K562 (cell line): Measurements from ENCODE around the gene ZFP62. TPM values are rescaled to one million over a fixed set of nuclear protein-coding genes. Genes with fewer than 3 reads are reported as not detected.

Experiments used
- ATF3 ChIP-seq, 2 experiments: fragments of 450-650 bp in 1 of 2; sonication (generic) in 1 of 2; formaldehyde crosslinking in 1 of 2; IDR thresholded peaks in 1 of 2; conservative IDR thresholded peaks in 1 of 2; 2 replicates each; pipeline versions ENCODE4 v1.6.1 to v1.8.1; 2016 to 2023; ENCODE audit warnings: mild to moderate bottlenecking in 2 of 2, moderate library complexity in 2 of 2, inconsistent platforms in 1 of 2, missing genetic modification reagents in 1 of 2
- ATF7 ChIP-seq: fragments of 450-650 bp; IDR thresholded peaks from 2 replicates; pipeline ENCODE4 v1.7.1; 2014; ENCODE audit warnings: mild to moderate bottlenecking, moderate library complexity
- CBX1 ChIP-seq: sonication (generic); IDR thresholded peaks from 2 replicates; pipeline ENCODE4 v1.6.1; 2016; ENCODE audit warnings: antibody characterized with exemption, low read depth, mild to moderate bottlenecking
- CREB3L1 ChIP-seq: fragments of 450-650 bp; IDR thresholded peaks from 2 replicates; pipeline ENCODE4 v1.6.1; 2014; ENCODE audit warnings: low read depth, mild to moderate bottlenecking, moderate library complexity, borderline replicate concordance
- ETV6 ChIP-seq, 3 experiments: fragments of 150-350 bp in 1 of 3; sonication (generic) in 1 of 3; formaldehyde crosslinking in 1 of 3; IDR thresholded peaks; 2 replicates each; pipeline versions ENCODE4 v1.6.1 to v1.8.0; 2014 to 2022; ENCODE audit warnings: borderline replicate concordance in 2 of 3, low read depth in 2 of 3, antibody characterized with exemption in 1 of 3, low read length in 1 of 3, mild to moderate bottlenecking in 1 of 3, missing genetic modification reagents in 1 of 3
- GATA2 ChIP-seq: sonication (generic); formaldehyde crosslinking; IDR thresholded peaks from 2 replicates; pipeline ENCODE4 v1.4.0; 2020; ENCODE audit warnings: mild to moderate bottlenecking, missing genetic modification reagents
- KLF16 ChIP-seq: IDR thresholded peaks from 2 replicates; pipeline ENCODE4 v1.6.1; 2016; ENCODE audit warnings: antibody characterized with exemption
- NR2C1 ChIP-seq, 2 experiments: fragments of 450-650 bp; IDR thresholded peaks; 2 replicates each; pipeline ENCODE4 v1.6.1; 2017; ENCODE audit warnings: mild to moderate bottlenecking in 2 of 2, antibody characterized with exemption in 1 of 2, inconsistent platforms in 1 of 2, missing compliant biosample characterization in 1 of 2, missing genetic modification characterization in 1 of 2
- RBM22 ChIP-seq: fragments of 200-400 bp; formaldehyde crosslinking; IDR thresholded peaks from 2 replicates; pipeline ENCODE4 v1.6.1; 2018; ENCODE audit warnings: low read length, low read depth; ENCODE audit not compliant: poor library complexity, severe bottlenecking
- RNF219 ChIP-seq: fragments of 250-450 bp; sonication (Bioruptor Pico); IDR thresholded peaks from 2 replicates; pipeline ENCODE4 v1.5.0; 2022; ENCODE audit warnings: mild to moderate bottlenecking
- SMAD4 ChIP-seq: fragments of 250-450 bp; sonication (Bioruptor Pico); conservative IDR thresholded peaks from 2 replicates; pipeline ENCODE4 v1.8.0; 2021; ENCODE audit warnings: inconsistent platforms, mild to moderate bottlenecking, moderate library complexity
- TCFL5 ChIP-seq: fragments of 250-450 bp; sonication (Bioruptor Pico); conservative IDR thresholded peaks from 2 replicates; pipeline ENCODE4 v1.6.1; 2021; ENCODE audit warnings: mild to moderate bottlenecking, moderate library complexity, matching md5 sums
- ZBTB5 ChIP-seq: fragments of 450-650 bp; IDR thresholded peaks from 2 replicates; pipeline ENCODE4 v1.6.1; 2017; ENCODE audit warnings: antibody characterized with exemption
- ZNF224 ChIP-seq: sonication (generic); formaldehyde crosslinking; IDR thresholded peaks from 2 replicates; pipeline ENCODE4 v1.8.0; 2022; ENCODE audit warnings: mild to moderate bottlenecking, missing genetic modification reagents
- ZNF583 ChIP-seq: fragments of 250-450 bp; sonication (Bioruptor Pico); IDR thresholded peaks from 2 replicates; pipeline ENCODE4 v1.4.0; 2020
- polyA plus RNA-seq, 8 experiments: library from polyadenylated mRNA; depleted of rRNA in 4 of 8; stranded (reverse) in 5 of 8; unstranded in 3 of 8; fragments of >200 nt; fragmentation: Nextera tagmentation in 2 of 8; fragmentation: Illumina TruSeq in 1 of 8; extraction: Ambion mirVana in 2 of 8; extraction: Trizol in 1 of 8; gene quantifications; 2 replicates each; pipeline versions ENCODE4 v1.2.1 to v1.2.3, GENCODE V29; 2011 to 2014; ENCODE audit warnings: inconsistent platforms in 1 of 8, missing spikeins in 1 of 8
- total RNA-seq, 7 experiments: library from RNA; depleted of rRNA in 6 of 7; stranded (reverse); fragments of >200 nt in 6 of 7; fragmentation: Illumina TruSeq in 2 of 7; extraction: Trizol in 2 of 7; gene quantifications; 2 replicates each; pipeline versions ENCODE4 v1.2.1 to v1.2.3, GENCODE V29; 2011 to 2021; ENCODE audit warnings: low replicate concordance in 1 of 7

Gene ZFP62
- total and polyA plus RNA-seq, 9 of the 15 experiments (the other 6 are each of a cell fraction or from before 2014, with no cell fraction given): 12.2 to 37.5 (median 25.0) TPM

- no peak for TF ChIP-seq TCFL5 (CRISPR knock-in tag)
- peak; percentile 77; the same call in 1 of the 2 replicates for TF ChIP-seq ZNF224 (CRISPR knock-in tag)
- TF ChIP-seq KLF16: no peak
- peak; percentile 65 for TF ChIP-seq ATF7
- TF ChIP-seq ETV6 (IDR thresholded peaks at IDR 0.05; ENCODE audit: borderline replicate concordance in 1 of 2, low read depth in 2 of 2, low read length in 1 of 2): no peak; a peak in 1 of 4 replicates
- peak; percentile 76; the same call in 1 of the 2 replicates for TF ChIP-seq ETV6 (CRISPR knock-in tag; IDR thresholded peaks at IDR 0.05; ENCODE audit: borderline replicate concordance)
- peak; percentile 88; the same call in 1 of the 2 replicates for TF ChIP-seq CBX1
- TF ChIP-seq GATA2: no peak
- TF ChIP-seq RNF219 (CRISPR knock-in tag): no peak
- TF ChIP-seq CREB3L1: peak; percentile 61; the same call in 1 of the 2 replicates
- no peak for TF ChIP-seq ZBTB5
- TF ChIP-seq ZNF583 (CRISPR knock-in tag): 0 out of 2 replicates have a peak, but pooled peaks have one; percentile 28
- TF ChIP-seq RBM22: no peak
- peak; percentile 91 for TF ChIP-seq SMAD4 (CRISPR knock-in tag)
- TF ChIP-seq ATF3 (IDR thresholded peaks at IDR 0.05): no peak
- TF ChIP-seq ATF3 (CRISPR knock-in tag; conservative IDR thresholded peaks at IDR 0.05): 0 out of 2 replicates have a peak, but pooled peaks have one; percentile 4
- no peak for TF ChIP-seq NR2C1 (IDR thresholded peaks at IDR 0.05)
- TF ChIP-seq NR2C1 (tag; IDR thresholded peaks at IDR 0.05): no peak; the same call in 1 of the 2 replicates
Observed at GRCh38 chr5:180860887-180861822, at the start of gene ZFP62 (continued).
